NCI-H1092 (cell line): ENCODE data around the gene AIG1.
"Not testable (repeated sequence)": the region's sequence is repeated elsewhere in the genome, so short reads cannot be mapped to it uniquely, and the experiment has no call there.

Source experiments
- DNase-seq: peaks from one replicate; lab custom pipeline; 2025; lab: John Stamatoyannopoulos, UW

The AIG1 gene

GRCh38 chr6:143279385-143279784 is 218.7 kb downstream of the AIG1 start:
- DNase-seq: no peak

GRCh38 chr6:143283887-143284645 is 223.4 kb downstream of the AIG1 start:
- no peak for DNase-seq

DNA sequence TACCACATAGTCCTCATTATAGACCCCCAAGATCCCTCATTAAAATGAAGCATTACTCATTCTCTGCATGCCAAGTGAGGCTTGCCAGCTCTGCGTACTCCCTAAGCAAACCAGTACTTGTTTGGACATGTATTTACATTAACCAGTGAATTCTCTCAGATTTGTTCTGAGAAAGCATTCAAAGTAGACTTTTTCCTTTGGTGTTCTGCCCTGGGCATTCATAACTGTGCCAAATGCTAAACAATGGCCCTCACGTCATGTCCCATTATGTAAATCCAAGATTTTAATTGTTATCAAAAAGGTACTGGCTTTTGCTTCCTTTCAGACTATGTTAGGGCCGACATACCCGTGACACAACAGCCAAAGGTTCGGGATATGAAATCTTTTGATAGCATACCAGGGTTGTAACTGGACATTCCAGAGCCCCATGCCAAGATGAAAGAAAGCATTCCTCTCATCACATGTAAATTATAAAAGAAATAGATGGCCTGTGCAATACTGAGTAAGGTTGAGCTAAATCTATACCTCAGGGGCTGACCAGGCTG is 225.6 kb downstream of the AIG1 start:
- no peak for DNase-seq

DNA sequence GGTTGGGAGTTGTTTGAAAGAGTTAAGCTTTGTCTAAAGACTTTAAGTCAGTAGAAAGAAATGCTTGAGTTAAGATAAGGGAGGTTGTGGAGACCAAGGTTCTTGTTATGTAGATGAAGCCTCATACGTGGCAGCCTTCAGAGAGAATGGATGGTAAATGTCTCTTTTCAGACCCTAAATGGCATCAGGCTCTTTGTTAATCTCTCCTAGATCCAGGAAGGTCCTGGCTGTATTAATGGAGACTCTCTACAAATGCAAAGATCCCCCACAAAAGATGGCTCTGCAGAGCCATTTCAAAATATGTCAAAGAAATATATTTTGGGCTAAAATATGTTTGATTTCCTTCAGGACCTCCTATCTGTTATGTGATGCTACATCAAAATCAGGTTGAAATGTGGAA is 228.2 kb downstream of the AIG1 start:
- DNase-seq: no peak

DNA sequence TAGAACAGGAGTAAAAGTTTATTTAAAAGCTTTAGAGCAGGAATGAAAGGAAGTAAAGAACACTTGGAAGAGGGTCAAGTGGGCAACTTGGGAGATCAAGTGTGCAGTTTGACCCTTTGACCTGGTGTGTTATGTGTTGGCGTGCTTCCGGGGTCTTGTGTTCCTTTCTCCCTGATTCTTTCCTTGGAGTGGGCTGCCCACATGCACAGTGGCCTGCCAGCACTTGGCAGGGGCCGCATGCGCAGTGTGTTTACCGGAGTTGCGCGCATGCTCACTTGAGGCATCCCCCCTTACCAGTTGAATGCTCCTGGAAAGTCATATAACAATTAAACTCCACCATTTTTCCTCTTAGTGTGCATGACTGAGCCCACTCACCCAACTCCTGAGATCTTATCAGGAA is 229.5 kb downstream of the AIG1 start:
- DNase-seq: no peak

DNA sequence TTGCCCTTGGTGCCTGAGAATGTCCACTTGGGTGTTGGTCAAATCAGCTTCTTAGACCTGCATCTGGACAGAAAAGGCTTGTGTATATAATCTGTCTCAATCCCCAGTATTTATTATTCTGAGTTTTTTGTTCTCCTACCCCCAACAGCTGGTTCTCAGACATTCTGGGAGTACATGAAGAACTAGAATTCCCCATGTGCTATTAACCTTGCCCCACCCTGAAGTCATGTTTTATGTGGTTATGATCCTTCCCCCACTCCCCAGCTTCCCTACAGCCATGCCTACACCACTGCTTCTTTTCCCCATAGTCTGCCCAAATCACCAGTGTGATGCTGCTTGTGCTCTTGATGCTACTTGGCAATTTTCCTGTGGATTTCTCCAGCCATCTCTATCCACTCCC is 232.8 kb downstream of the AIG1 start:
- no peak for DNase-seq

DNA sequence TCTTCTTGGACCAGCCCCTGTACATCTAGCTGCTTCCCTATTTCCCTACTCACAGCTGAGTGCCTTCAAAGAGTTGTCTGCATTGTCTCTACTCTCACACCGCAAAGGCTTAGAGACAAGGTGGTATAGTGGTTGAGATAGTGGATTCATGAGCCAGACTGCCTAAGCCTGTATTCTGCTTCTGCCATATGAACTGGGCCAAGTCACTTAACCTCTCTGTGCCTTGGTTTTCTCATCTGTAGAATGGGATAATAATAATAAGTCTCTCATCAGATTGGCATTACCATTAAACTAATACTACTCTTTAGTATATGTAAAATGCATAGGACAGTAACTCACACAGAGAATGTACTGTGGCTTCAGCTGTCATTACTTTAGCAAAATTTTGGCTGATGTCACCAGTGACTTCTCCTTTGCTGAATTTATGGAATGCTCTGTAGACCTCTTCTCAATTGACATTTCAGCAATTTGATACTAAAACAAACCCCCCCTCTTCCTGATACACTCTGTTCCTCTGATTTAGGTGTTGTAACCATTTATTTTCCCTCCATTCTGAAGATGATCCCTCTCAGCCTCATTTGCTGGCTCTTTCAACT is 233.7 kb downstream of the AIG1 start:
- no peak for DNase-seq

DNA sequence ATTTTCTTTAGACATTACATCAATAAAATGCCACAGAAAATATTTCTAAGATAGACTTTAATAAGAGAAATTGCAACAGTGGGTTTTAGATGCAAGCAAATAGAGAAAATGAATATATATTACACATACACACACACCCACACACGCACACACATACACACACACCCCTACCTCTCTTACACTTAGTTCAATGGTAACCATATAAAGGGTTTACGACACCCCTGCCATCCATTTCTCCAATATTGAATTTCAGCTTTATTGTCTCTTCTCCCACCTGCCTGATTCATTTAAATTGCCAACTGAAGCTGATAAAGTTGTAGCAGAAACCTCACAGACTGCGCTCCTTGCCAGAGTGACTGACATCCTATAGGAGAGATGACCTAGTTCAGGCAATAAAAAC is 235.2 kb downstream of the AIG1 start:
- DNase-seq: no peak

- DNase-seq: no peak
These were observed 237.4 kb downstream of the AIG1 start for GRCh38 chr6:143298071-143298470.

DNA sequence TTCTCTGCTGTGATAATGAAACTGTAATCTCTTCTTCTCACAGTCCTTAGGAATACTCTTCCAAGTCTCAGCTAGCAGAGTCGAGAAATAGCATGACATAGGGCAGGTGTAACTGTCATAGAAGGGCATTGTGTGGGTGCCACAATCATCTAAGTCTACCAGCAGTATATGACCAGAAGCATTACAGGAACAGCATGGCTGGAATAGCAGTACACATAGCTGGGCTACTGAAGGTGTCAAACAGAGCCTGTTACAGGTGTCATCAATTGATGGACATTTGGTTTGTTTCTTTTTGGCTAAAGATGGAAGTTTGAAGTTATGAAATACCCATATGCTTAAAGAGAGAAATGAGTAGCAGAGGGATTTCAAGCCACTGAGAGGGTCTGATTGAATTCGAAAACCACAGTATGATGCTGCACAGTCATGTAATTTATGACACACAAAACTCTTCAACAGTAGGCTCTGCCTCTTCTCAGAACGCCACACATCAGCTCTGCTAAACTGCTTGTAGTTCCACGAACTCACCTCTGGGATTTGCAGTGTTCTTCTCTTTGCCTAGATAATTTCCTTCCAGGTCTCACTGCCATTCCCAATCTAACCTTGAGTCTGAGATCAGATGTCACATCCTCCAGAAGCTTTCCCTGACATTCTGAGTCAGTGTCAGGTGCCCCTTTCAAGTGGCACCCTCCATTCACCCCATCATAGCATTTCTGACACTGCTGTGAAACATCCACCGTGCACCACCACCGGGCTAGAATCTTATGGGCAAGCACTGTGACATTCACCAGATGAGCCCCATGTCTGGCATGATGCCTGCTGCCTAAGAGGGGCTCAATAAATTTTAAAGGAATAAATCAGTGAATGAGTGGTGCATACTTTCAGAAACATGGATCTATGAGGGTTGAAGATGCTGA is 238.8 kb downstream of the AIG1 start:
- no peak for DNase-seq

- no peak for DNase-seq
These were observed 240.5 kb downstream of the AIG1 start for GRCh38 chr6:143301188-143301587.

DNA sequence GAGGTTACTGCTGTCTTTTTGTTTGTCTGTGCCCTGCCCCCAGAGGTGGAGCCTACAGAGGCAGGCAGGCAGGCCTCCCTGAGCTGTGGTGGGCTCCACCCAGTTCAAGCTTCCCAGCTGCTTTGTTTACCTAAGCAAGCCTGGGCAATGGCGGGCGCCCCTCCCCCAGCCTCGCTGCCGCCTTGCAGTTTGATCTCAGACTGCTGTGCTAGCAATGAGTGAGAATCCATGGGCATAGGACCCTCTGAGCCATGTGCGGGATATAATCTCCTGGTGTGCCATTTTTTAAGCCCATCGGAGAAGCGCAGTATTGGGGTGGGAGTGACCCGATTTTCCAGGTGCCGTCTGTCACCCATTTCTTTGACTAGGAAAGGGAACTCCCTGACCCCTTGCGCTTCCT is 247.1 kb downstream of the AIG1 start:
- not testable (repeated sequence) for DNase-seq

DNA sequence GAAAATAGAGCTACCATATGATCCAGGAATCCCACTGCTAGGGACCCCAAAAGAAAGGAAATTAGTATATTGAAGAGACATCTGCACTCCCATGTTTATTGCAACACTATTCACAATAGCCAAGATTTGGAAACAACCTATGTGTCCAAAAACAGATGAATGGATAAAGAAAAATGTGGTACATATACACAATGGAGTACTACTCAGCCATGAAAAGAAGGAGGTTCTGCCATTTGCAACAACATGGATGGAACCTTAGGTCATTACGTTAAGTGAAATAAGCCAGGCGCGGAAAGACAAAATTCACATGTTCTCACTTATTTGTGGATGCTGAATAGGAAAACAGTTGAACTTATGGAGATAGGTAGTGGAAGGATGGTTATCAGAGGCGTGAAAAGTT is 252.5 kb downstream of the AIG1 start:
- no peak for DNase-seq

DNA sequence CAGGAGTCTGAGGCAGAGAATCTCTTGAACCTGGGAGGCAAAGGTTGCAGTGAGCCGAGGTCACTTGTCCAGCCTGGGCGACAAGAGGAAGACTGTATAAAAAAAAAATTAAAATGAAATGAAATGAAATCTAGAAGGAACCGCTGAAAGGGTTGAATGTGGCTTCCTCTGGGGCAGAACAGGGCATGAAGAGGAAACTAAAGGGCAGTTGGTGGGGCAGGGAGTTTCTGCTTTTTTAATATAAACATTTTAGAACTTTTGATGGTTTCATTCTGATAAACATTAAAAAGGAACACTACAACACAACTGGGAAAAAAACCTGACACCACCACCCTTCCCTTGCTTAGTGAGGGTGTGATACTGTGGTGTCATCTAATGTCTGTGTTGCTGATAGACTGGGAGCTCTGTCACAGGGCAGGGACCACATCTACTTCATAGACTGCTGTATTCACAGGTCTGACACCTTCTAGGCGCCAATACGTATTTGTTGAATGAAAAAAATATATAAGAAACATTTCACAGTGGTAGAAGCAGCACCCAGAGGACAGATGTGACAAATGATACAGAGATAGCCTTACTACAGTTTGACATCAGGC is 260.9 kb downstream of the AIG1 start:
- DNase-seq: no peak

GRCh38 chr6:143322386-143322785 is 261.7 kb downstream of the AIG1 start:
- no peak for DNase-seq

GRCh38 chr6:143323729-143324470 is 263.2 kb downstream of the AIG1 start:
- DNase-seq: no peak

DNA sequence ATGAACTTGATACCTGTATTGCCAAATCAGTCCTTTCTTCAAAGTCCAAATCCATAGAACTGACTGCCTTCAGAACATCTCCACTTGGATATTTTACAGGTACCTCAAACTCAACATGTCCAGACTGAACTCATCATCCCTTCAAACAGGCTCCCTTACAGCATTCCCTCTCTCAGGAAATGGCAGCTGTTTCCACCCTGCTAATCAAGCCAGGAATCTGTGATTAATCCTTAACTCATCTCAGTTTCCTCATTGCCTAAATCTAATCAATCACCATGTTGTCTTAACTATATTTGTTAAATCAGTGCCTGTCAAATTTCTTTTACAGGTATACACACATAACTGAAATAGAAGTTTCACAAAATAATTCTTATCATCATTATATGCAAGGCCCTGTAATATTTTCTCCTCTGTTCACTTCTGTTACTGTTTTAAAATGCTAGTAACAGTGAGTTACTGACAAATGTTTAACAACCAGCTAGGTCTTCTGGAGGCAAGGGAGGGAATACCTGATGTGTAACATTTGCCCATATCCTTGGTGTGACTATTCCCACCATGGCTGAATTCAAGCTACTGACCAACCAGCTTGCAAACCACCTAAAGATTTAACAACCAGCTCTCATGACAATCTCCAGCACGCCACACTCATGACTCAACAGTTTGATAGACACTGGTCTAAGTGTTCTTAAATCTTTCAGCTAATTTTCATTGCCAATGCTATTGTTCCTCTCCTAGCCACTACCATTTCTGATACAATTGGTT is 264.9 kb downstream of the AIG1 start:
- no peak for DNase-seq

DNA sequence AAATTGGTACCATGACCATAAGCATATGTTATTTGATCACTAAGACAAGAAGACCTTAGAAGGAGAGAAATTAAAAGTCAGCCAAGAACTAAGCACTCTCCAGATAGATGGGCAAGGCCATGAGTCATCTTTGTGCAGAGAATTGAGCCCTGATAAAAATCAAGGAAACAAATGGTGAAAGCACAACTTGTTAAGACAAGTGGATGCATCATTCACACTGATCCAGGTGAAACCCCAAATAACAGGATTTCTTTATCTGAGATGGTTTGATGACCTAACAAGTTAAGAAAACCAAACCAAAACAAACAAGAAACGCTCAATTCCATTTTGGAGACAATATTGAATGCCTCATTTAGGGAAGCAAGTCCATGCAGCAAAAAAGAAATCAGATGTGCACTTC is 268.2 kb downstream of the AIG1 start:
- DNase-seq: no peak

DNA sequence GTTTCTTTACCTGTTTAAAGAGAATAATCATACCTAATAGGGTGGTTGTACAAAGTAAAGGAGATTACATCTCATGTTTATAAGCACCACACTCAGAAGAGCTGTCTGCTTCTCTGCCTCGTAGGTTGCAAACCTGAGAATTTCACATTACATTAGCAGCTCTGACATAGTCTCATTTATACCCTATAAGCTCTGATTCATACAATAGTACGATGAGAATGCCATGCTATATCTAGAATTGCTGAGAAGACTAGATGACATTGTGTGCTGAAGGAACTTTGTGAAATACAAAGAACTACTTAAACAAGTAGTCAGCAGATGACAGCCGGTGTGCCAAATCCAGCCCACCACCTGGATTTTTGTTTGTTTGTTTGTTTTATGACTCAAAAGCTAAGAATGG is 268.6 kb downstream of the AIG1 start:
- no peak for DNase-seq

DNA sequence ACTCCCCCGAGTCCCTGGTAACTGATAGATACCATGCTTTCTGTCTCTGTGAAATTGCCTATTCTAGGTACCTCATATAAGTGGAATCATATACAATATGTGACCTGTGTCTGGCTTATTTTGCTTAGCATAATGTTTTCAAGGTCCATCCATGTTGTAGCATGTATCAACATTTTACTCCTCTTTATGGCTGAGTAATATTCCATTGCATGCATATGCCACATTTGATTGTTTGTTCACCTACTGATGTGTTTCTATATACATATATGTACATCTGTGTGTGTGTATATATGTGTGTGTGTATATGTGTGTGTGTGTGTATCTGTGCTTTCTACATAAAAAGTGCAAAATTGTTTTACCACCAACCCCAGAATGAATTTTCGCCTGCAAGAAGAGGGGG is 270.7 kb downstream of the AIG1 start:
- DNase-seq: no peak
